Measurements from ENCODE around the gene PHF21A. TPM values are rescaled to one million over a fixed set of nuclear protein-coding genes. Genes with fewer than 3 reads are reported as not detected.

The PHF21A gene
- 10 to 100 TPM; 11.2 to 22.3 (median 15.9) TPM for total RNA-seq

DNA sequence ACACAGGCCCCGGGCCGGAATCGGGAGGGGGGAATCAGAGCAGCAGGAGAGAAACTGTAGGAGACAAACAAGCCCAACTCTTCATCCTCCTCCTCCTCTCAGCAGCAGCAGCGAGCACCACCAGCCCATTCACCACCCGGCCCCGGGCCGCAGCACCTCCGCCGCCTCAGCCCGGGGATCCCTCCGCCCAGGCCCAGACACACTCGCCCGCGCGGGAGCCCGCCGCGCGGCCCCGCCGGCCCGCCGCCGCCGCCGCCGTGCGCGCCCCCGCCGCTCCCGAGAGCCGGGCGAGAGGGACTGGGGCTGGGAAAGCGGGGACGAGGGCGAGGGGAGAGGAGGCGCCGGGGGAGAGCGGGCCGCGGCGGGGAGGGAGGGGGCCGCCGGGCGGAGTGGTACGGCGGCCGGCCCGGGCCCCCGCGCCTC is at the start of gene PHF21A:
Gene PHF21A, minus strand, starts transcription at position 154 of the 423 bp plus-strand sequence. CDS start 37,235 bp downstream, outside the sequence.
- H3K9me3 ChIP-seq = no peaks in the 10 kb centered on the region
- peak in 1 of 4 donors; percentile 73 for TF ChIP-seq POLR2A (IDR thresholded peaks at IDR 0.05)
- TF ChIP-seq, protein P1, sequence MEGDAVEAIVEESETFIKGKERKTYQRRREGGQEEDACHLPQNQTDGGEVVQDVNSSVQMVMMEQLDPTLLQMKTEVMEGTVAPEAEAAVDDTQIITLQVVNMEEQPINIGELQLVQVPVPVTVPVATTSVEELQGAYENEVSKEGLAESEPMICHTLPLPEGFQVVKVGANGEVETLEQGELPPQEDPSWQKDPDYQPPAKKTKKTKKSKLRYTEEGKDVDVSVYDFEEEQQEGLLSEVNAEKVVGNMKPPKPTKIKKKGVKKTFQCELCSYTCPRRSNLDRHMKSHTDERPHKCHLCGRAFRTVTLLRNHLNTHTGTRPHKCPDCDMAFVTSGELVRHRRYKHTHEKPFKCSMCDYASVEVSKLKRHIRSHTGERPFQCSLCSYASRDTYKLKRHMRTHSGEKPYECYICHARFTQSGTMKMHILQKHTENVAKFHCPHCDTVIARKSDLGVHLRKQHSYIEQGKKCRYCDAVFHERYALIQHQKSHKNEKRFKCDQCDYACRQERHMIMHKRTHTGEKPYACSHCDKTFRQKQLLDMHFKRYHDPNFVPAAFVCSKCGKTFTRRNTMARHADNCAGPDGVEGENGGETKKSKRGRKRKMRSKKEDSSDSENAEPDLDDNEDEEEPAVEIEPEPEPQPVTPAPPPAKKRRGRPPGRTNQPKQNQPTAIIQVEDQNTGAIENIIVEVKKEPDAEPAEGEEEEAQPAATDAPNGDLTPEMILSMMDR (IDR thresholded peaks at IDR 0.05) = no peak
- intact Hi-C loops (cut with DNase I) = no loop called here
- no CpG with 5 or more reads among the region's 52 CpGs for WGBS, 2 donors
- H3K36me3 ChIP-seq = no peaks in the 10 kb centered on the region
- no peaks in the 10 kb centered on the region for H3K27me3 ChIP-seq
- peak within 1 kb of the TSS; percentile 94 to 100 (median 96) for H3K27ac ChIP-seq
- peak; percentile 46 for DNase-seq
- H3K4me3 ChIP-seq = peak within 1 kb of the TSS; percentile 76 to 94 (median 82)
- H3K4me1 ChIP-seq = peaks cover 4 to 43% (median 23%) of the 10 kb centered on the region in 3 donors

DNA sequence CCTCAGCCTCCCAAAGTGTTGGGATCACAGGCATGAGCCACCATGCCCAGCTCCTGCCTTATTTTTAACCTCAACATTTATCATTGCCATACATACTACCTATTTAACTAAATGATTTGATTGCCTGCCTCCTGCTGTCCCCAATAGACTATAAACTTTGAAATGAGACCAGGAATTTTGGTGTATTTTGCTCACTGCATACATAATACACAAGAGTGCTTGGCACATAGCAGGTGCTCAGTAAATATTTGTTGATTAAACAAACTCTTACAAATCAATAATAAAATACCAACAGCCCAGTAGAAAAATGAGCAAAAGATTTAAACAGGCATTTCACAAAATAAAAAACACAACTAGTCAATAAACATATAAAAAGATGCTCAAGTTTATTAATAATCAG is 49.5 kb upstream of the PHF21A start:
- Histone ChIP-seq H3K4me1 (no peaks in the 10 kb centered on the region), H3K27me3 (peaks cover 0 to 11% (median 0%) of the 10 kb centered on the region in 4 donors), H3K4me3 (no peak overlapping the region), H3K9me3 (no peaks in the 10 kb centered on the region), H3K36me3 (no peaks in the 10 kb centered on the region), H3K27ac (no peak overlapping the region)
- DNase-seq = no peak
- no peak for TF ChIP-seq POLR2A (IDR thresholded peaks at IDR 0.05)
- TF ChIP-seq, protein P1 (IDR thresholded peaks at IDR 0.05) = no peak
- intact Hi-C loops (cut with DNase I) = no loop called here

- H3K9me3 ChIP-seq = no peaks in the 10 kb centered on the region
- DNase-seq = no peak
- 71 to 77% methylated on average over 5 of the region's 5 CpGs for WGBS, 2 donors
- peaks cover 0 to 72% (median 0%) of the 10 kb centered on the region in 4 donors for H3K27me3 ChIP-seq
- intact Hi-C loops (cut with DNase I) = no loop called here
- H3K36me3 ChIP-seq = no peaks in the 10 kb centered on the region
- no peak for TF ChIP-seq POLR2A (IDR thresholded peaks at IDR 0.05)
- TF ChIP-seq, protein P1 (IDR thresholded peaks at IDR 0.05) = no peak
- H3K4me1 ChIP-seq = peaks cover 0 to 6% (median 0%) of the 10 kb centered on the region in 3 donors
- H3K4me3 ChIP-seq = no peak overlapping the region
- no peak overlapping the region for H3K27ac ChIP-seq
Observed at GRCh38 chr11:46162700-46163099, 41.4 kb upstream of the PHF21A start.

DNA sequence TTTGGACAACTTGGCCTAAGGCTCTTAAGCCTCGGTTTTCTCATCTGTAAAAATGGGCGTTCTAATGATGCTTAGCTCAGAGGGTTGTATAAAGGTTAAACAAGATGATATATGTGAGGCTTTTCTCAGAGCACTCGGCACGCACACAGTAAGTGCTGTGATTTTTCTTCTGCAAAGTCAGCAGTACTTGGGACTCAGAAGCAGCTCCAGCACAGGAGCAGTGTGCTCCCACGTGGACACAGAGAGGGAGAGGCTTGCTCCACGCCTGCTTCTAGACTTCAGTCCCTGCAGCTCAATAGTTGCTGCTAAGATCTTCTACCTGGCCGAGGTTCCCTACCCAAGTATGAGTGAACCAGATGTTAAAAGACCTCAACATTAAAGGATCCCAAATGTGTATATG is 39.9 kb upstream of the PHF21A start:
- 73 to 75% methylated on average over 6 of the region's 7 CpGs for WGBS, 2 donors
- no peak for DNase-seq
- Histone ChIP-seq H3K27ac (no peak overlapping the region), H3K27me3 (peaks cover 0 to 71% (median 0%) of the 10 kb centered on the region in 4 donors), H3K9me3 (no peaks in the 10 kb centered on the region), H3K36me3 (no peaks in the 10 kb centered on the region), H3K4me1 (peaks cover 0 to 6% (median 0%) of the 10 kb centered on the region in 3 donors), H3K4me3 (no peak overlapping the region)
- TF ChIP-seq, protein P1 (IDR thresholded peaks at IDR 0.05) = no peak
- no peak for TF ChIP-seq POLR2A (IDR thresholded peaks at IDR 0.05)
- intact Hi-C loops (cut with DNase I) = no loop called here

DNA sequence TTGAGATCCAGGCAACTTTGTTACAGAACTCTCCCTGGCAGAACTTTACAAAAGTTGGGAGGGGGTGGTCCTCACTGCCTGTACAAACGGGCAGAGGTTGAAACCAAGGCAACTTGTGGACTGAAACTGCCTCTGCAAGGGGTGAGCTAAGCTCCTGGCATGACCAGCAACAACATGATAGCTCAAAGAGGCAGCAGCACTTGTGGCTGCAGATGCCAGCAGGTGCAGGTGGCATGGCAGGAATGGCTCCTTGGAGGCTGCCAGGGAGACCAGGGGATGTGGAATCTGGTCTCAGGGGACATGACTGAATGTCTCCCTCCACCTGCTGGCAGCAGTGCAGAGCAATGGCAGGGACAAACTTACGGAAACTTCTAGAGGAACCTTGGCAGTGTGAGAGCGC is 38.8 kb upstream of the PHF21A start:
- no peak for DNase-seq

More for the DNA sequence above, 38.8 kb upstream of the PHF21A start:
- WGBS, 2 donors = 37 to 70% methylated on average over 2 to 3 of the region's 3 CpGs
- no peaks in the 10 kb centered on the region for H3K9me3 ChIP-seq
- TF ChIP-seq, protein P1 (IDR thresholded peaks at IDR 0.05) = no peak
- no peak for TF ChIP-seq POLR2A (IDR thresholded peaks at IDR 0.05)
- no peaks in the 10 kb centered on the region for H3K36me3 ChIP-seq
- H3K27ac ChIP-seq = no peak overlapping the region
- intact Hi-C loops (cut with DNase I) = no loop called here
- peaks cover 0 to 6% (median 0%) of the 10 kb centered on the region in 3 donors for H3K4me1 ChIP-seq
- peaks cover 0 to 62% (median 0%) of the 10 kb centered on the region in 4 donors for H3K27me3 ChIP-seq
- H3K4me3 ChIP-seq = no peak overlapping the region
